ENCODE results near the gene MOB1B. TPM values are rescaled to one million over a fixed set of nuclear protein-coding genes. Genes with fewer than 3 reads are reported as not detected.

The MOB1B gene
- total RNA-seq, 6 donors from 2014 or later: 10.5 to 34.3 (median 24.2) TPM

DNA sequence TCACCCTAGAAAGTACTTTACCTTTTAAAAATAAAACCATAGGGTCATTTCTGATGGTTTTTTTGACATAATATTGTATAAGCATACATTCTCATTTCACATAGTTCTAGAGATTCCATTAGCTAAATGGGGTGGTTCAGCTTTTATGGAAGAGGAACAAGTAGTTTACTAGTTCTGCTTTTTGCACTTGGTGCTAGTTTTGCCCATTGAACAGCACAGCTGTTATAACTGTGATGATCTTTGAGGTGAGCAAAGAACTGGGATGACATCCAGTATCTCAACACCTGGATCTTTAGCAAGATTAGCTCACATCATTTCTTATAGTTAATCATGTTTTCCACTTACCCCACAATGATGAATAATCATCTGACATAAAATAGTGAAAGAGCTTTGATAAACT, 40.9 kb downstream of the MOB1B start:
- peak in 1 of 2 donors; percentile 64 for ATAC-seq (ENCODE audit: low FRiP score in 2 of 2)

DNA sequence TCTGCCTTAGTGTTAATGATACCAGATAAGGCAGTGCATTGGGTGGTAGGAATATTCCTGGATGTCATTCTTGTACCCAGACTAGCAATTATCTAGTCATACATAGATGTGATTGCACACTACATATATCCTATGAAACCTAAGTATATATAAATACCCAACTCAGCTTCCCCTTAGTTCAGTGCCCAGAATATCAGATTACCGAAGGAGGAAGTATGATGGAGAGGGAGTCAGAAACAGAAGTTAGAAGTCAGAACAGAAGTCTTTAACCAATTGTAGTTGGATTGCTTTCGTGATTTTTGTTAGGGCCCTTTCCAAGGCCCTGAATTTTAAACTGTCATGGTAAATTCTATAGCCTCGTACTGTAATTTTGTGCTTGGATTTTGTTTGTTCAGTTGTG, 42.9 kb downstream of the MOB1B start:
- DNase-seq (no peak), ATAC-seq (ENCODE audit: low FRiP score in 2 of 2) (peak in 1 of 2 donors; percentile 77)
- no peak overlapping the region for H3K27ac ChIP-seq
- H3K9me3 ChIP-seq: no peaks in the 10 kb centered on the region
- H3K27me3 ChIP-seq: no peaks in the 10 kb centered on the region
- H3K36me3 ChIP-seq: no peaks in the 10 kb centered on the region
- no peak overlapping the region for H3K4me3 ChIP-seq
- 39 to 49% methylated on average over 3 of the region's 3 CpGs for WGBS, 2 donors
- no peak for TF ChIP-seq EP300 (IDR thresholded peaks at IDR 0.05)
- TF ChIP-seq CTCF (IDR thresholded peaks at IDR 0.05): no peak
- TF ChIP-seq POLR2AphosphoS5 (IDR thresholded peaks at IDR 0.05): no peak
- no peak for TF ChIP-seq POLR2A (IDR thresholded peaks at IDR 0.05)
- H3K4me1 ChIP-seq: peaks cover 0 to 23% (median 15%) of the 10 kb centered on the region in 4 donors

More for the DNA sequence above, 40.9 kb downstream of the MOB1B start:
- H3K27ac ChIP-seq: no peak overlapping the region
- TF ChIP-seq CTCF (IDR thresholded peaks at IDR 0.05) (no peak), EP300 (IDR thresholded peaks at IDR 0.05) (no peak), POLR2AphosphoS5 (IDR thresholded peaks at IDR 0.05) (no peak), POLR2A (IDR thresholded peaks at IDR 0.05) (no peak)
- peaks cover 0 to 18% (median 12%) of the 10 kb centered on the region in 4 donors for H3K4me1 ChIP-seq
- H3K27me3 ChIP-seq: no peaks in the 10 kb centered on the region
- no peak overlapping the region for H3K4me3 ChIP-seq
- H3K36me3 ChIP-seq: no peaks in the 10 kb centered on the region
- no peak for DNase-seq
- H3K9me3 ChIP-seq: no peaks in the 10 kb centered on the region

DNA sequence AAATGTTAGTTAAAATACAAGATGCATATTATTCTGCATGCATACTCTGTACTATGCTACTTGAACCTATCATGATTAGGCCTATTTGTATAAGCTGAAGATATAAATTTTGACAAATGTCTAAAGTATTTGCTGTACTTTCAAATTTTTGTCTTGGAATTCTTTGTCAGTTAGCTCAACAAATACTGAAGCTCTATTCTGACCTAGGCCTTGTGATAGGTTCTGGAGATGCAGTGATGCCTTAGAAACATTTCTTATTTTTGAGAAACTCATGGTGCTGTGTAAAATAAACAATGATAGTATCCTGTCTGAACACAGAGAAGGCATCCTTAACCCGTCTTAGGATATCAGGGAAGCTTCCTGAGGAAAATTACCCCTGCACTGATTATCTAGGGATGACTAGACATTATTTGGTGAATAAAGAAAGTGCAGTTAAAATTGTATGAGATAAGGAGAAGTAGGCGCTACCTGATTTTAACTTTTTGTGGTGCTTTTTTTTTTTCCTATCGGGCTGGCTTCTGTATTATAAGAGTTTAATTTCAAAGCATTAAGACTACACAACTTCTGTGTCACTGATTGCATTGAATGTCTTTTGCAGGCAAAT, 43.4 kb downstream of the MOB1B start:
- DNase-seq (no peak), ATAC-seq (ENCODE audit: low FRiP score in 2 of 2) (no peak)
- Histone ChIP-seq H3K4me3 (no peak overlapping the region), H3K27ac (no peak overlapping the region), H3K27me3 (no peaks in the 10 kb centered on the region), H3K4me1 (peaks cover 0 to 23% (median 15%) of the 10 kb centered on the region in 4 donors), H3K9me3 (no peaks in the 10 kb centered on the region), H3K36me3 (no peaks in the 10 kb centered on the region)
- TF ChIP-seq POLR2AphosphoS5 (IDR thresholded peaks at IDR 0.05): no peak
- no peak for TF ChIP-seq CTCF (IDR thresholded peaks at IDR 0.05)
- TF ChIP-seq POLR2A (IDR thresholded peaks at IDR 0.05): no peak
- WGBS, 2 donors: 70 to 72% methylated on average over 3 of the region's 3 CpGs

GRCh38 chr4:70946939-70947338, 44.8 kb downstream of the MOB1B start:
- WGBS, 2 donors: 67 to 78% methylated on average over 4 of the region's 4 CpGs
- TF ChIP-seq POLR2A (IDR thresholded peaks at IDR 0.05): no peak
- TF ChIP-seq POLR2AphosphoS5 (IDR thresholded peaks at IDR 0.05): no peak
- no peak for TF ChIP-seq CTCF (IDR thresholded peaks at IDR 0.05)
- TF ChIP-seq EP300 (IDR thresholded peaks at IDR 0.05): no peak
- no peaks in the 10 kb centered on the region for H3K9me3 ChIP-seq
- H3K4me3 ChIP-seq: no peak overlapping the region
- no peaks in the 10 kb centered on the region for H3K27me3 ChIP-seq
- H3K36me3 ChIP-seq: no peaks in the 10 kb centered on the region
- ATAC-seq (ENCODE audit: low FRiP score in 2 of 2) (peak in 1 of 2 donors; percentile 50), DNase-seq (no peak)
- peaks cover 0 to 23% (median 15%) of the 10 kb centered on the region in 4 donors for H3K4me1 ChIP-seq
- peak overlapping the region in 2 of 4 donors; percentile 0 to 28 for H3K27ac ChIP-seq

DNA sequence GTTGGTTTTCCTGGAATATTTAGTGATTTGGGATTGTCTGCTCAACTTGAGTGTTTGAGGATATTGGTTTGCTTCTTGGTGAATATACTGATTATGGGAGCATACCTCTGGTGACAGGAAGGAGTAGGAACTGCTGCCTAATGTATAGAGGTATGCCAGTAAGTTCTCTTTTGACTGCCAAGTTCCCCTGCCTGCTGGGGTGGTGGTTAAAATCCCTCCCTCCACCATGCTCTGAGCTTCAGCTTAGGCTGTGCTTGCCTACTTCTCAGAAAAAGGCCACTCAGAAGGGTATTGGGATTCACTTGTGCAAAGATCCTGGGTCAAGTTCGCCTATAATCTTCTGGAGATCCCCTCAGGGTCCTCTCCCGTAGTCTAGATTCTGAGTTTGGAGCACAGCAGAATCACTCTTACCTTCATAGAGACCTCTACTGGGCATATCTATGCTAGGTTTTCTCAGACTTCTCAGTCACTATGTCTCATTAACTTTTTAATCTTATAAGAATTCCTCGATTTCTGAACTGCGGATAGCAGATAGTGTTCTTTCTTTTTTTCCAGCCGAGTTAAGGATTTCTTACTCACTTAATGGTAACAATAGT, 46.6 kb downstream of the MOB1B start:
- H3K9me3 ChIP-seq: no peaks in the 10 kb centered on the region
- H3K4me3 ChIP-seq: no peak overlapping the region
- H3K4me1 ChIP-seq: peaks cover 0 to 23% (median 15%) of the 10 kb centered on the region in 4 donors
- H3K27ac ChIP-seq: peak overlapping the region in 1 of 4 donors; percentile 19
- no peaks in the 10 kb centered on the region for H3K36me3 ChIP-seq
- WGBS, 2 donors: 68 to 71% methylated on average over 5 of the region's 5 CpGs
- H3K27me3 ChIP-seq: no peaks in the 10 kb centered on the region
- no peak for DNase-seq
- TF ChIP-seq POLR2A (IDR thresholded peaks at IDR 0.05) (no peak), CTCF (IDR thresholded peaks at IDR 0.05) (no peak), POLR2AphosphoS5 (IDR thresholded peaks at IDR 0.05) (no peak), EP300 (IDR thresholded peaks at IDR 0.05) (no peak)
- no peak for ATAC-seq (ENCODE audit: low FRiP score in 2 of 2)

Data from upper lobe of left lung (tissue), 6 donors.